NCI-H1092 treated with DMSO at 0.1 percent for 48 hours (cell line): Measurements from ENCODE around the gene OR9A4.
"Not testable (repeated sequence)": the region's sequence is repeated elsewhere in the genome, so short reads cannot be mapped to it uniquely, and the experiment has no call there.

Experiments used
- DNase-seq: peaks from one replicate; lab custom pipeline; 2025; lab: John Stamatoyannopoulos, UW

Gene OR9A4, protein sequence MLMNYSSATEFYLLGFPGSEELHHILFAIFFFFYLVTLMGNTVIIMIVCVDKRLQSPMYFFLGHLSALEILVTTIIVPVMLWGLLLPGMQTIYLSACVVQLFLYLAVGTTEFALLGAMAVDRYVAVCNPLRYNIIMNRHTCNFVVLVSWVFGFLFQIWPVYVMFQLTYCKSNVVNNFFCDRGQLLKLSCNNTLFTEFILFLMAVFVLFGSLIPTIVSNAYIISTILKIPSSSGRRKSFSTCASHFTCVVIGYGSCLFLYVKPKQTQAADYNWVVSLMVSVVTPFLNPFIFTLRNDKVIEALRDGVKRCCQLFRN

DNA sequence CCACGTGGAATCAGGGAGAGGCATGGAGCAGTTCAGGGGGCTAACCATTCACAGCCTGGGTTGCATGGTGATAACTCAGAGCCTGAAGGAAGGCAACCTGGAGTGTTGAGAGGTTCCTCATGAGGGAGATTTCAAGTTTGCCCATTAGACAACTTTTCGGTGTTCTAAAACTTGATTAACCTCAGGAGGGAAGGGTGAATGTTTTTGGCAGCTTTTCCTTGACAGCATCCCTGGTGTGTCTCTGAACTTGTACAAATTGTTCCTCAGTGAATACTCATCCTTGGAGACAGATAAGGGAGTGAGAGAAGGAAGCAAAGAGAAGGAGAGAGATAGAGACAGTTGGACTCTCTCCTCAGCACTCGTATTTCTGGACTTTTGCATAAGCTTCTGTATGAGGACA is at the start of gene OR9A4:
Gene OR9A4, plus strand, starts transcription at position 301 of the 400 bp plus-strand sequence. CDS start 2,477 bp downstream, outside the sequence.
- DNase-seq: no peak

GRCh38 chr7:141866974-141867373 is 49.2 kb upstream of the OR9A4 start:
- DNase-seq: no peak

- DNase-seq: no peak
Measured at GRCh38 chr7:141872931-141873330, 43.3 kb upstream of the OR9A4 start.

DNA sequence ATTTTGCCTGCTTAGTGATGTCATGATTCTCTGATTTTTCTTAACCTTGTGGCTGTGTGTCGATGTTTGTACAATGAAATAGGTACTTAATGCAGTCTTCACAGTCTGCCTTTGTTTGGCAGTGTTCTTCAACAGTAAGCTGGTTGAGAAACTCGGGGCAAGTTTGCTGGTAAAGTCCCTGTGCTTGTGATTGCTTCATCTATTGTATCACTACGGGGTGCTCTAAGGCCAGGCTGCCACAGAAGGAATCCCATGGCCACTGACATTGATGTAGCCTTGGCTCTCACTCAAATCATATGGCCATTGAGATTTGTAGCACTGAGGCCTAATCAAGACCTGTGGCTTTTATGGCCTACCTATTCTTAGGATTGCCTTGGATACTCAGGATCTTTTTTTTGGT is 41.4 kb upstream of the OR9A4 start:
- DNase-seq: no peak

GRCh38 chr7:141875453-141875852 is 40.7 kb upstream of the OR9A4 start:
- DNase-seq: no peak

GRCh38 chr7:141876371-141876770 is 39.8 kb upstream of the OR9A4 start:
- DNase-seq: no peak

DNA sequence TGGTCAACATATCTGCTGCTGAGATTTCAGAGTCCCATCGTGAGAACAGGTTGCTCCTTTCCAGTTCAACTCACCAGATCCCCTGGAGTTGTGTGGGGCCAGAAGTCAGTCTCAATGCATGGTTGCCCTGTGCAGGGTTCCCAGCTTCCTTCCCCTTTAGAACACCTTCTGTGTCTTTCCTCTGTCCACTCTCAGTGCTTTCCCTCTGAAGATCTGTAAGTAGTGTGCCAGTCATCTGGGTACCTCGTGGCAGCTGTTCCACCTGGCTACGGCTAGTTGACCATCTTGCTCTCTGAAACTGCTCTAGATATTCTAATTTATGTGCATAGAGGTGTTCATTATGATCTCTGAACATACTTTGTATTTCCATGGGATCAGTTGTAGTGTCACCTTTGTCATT is 38.8 kb upstream of the OR9A4 start:
- DNase-seq: no peak

- peak; percentile 43 for DNase-seq
Measured at GRCh38 chr7:141880960-141881359, 35.2 kb upstream of the OR9A4 start.

DNA sequence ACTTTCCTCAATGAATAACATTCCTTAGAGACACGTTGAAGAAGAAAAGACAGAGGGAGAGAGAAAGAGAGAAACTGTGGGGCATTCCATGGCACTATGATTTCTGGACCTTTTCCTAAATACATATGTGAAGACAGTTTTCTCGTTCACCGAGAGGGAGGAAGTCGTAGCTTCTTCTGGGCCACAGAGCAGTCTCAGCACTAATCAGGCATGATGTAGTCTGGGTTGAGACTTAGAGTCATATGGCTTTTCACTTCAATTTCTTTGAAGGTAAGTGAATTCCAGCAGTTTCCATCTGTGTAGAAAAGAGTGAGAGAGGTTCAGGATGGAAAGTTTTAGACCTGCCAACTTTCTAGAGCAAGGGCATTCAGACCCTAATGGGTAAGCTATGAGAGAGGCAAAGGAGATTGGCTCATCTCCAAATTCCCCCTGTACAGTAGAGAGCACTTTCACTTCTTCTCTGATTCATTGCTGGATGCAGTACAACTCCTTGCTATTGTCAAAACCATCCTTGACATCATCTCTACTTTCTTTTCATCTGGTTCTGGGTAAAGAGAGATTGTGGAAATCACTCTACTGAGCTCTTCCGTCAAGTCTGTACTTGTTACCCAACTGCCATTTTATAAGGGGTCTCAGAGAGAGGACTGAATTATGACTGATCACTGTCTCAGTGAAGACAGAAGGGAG is 31.5 kb upstream of the OR9A4 start:
- no peak for DNase-seq

DNA sequence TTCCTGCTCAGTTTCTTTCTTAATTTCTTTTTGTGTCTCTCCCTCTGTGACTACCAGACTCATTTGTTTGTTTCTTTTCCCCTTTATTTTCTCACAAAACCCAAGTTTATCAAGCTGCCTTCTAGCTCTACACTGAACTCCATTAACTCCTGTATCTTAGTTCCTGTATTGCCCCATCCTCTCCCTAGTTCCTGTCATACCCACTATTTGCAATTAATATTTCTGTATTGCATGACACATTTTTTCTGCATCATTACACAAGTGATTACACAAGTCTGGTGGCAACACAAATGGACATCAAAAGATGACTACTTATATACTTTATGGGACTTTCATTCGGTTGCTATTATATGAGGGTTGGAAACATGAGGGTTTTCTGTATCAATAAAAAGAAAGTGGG is 26.9 kb upstream of the OR9A4 start:
- DNase-seq: no peak

- no peak for DNase-seq
Measured at GRCh38 chr7:141891336-141891735, 24.9 kb upstream of the OR9A4 start.

DNA sequence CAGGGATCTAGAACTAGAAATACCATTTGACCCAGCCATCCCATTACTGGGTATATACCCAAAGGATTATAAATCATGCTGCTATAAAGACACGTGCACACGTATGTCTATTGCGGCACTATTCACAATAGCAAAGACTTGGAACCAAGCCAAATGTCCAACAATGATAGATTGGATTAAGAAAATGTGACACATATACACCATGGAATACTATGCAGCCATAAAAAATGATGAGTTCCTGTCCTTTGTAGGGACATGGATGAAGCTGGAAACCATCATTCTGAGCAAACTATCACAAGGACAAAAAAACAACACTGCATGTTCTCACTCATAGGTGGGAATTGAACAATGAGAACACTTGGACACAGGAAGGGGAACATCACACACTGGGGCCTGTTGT is 16.8 kb upstream of the OR9A4 start:
- not testable (repeated sequence) for DNase-seq

DNA sequence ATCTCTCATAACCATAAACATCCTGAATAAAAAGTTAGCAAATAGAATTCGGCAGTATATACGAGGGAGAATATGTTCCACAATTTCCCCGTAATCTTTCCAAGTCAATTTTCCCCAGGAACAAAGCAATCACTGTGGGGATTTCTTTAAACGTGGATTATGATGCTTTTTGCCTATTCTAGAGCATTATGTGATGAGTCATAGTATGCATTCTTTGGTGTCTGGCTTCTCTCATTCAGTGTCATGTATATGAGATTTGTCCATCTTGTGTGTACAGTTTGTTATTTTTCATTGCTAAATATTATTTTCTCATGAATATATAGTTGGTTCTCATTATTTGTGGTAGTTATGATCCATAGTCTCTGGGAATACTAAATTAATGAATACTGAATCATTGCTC is 9.9 kb upstream of the OR9A4 start:
- no peak for DNase-seq

GRCh38 chr7:141911391-141911790 is 4.8 kb upstream of the OR9A4 start:
- DNase-seq: no peak

DNA sequence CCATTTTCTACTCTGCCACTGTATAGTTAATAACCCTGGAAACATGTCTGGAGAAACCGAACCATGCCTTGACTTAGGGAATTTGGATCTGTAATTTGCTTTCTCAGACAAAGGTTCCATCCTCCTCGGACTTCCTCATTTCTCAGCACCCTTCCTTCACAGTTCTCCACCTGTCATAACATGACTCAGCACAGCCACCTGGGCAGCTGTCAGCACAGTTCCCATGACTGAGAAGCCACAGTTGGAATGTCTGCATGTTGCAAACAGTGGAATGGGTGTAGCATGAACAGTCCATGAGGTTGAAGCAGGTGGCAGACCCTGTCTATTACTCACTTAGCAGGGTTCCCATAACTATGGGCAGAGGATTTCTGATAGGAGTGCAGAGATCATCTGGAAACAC is 634 bp upstream of the OR9A4 start:
- no peak for DNase-seq

- DNase-seq: no peak
Measured at GRCh38 chr7:141920281-141920680, 4.1 kb downstream of the OR9A4 start.

DNA sequence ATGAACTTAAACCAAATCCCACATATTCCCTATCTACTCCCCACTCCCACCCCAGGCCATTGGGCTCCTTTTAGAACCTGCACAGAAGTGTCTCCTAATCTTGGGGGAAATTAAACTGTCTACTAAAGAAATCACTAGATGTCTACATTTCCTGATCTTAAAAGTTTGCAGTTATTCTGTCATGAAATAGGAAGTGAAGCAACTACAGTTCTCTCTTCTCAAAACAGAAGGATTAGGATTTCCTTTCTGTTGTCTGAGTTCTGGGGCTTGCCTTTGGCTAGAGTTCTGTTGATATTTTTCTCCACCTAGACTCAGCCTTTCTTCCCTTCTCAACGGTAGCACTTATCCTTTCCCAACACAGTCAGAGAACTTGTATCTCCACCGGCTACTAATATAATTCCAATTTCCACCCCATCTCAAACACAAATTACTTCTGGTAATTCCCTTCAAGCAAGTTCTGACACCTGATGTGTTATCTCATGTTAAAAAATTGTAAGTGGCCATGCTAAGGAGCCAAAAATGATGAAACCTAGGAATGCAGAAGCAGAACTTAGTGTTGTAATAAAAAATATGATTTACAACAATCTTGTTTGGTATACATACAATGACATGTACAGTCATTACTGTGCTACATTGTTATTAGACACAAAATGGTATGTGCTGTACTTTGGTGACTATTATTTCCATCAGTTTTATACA is 12.1 kb downstream of the OR9A4 start:
- no peak for DNase-seq

GRCh38 chr7:141928845-141929195 is 12.6 kb downstream of the OR9A4 start:
- no peak for DNase-seq

GRCh38 chr7:141930211-141930610 is 14.0 kb downstream of the OR9A4 start:
- no peak for DNase-seq

DNA sequence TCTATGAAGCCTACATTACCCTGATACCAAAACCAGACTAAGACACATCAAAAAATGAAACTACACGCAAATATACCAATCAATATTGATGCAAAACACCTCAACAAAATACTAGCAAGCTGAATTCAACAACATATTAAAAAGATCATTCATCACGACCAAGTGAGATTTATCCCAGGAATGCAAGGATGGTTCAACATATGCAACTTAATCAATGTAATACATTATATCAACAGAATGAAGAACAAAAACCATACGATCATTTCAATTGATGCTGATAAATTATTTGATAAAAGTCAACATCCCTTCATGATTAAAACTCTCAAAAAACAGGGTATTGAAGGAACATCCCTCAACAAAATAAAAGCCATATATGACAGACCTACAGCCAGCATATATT is 24.9 kb downstream of the OR9A4 start:
- no peak for DNase-seq

- DNase-seq: no peak
Measured at GRCh38 chr7:141943846-141944245, 27.6 kb downstream of the OR9A4 start.

GRCh38 chr7:141944811-141945210 is 28.6 kb downstream of the OR9A4 start:
- DNase-seq: no peak

- DNase-seq: no peak
Measured at GRCh38 chr7:141945356-141945755, 29.2 kb downstream of the OR9A4 start.
